GM23338 (cell line): ENCODE data around the gene PTP4A2.

Source experiments
- EZH2 ChIP-seq: fragments of 200-600 bp; sonication (generic); IDR thresholded peaks from one replicate; pipeline ENCODE4 v1.8.0; 2017; ENCODE audit warnings: antibody characterized with exemption, mild to moderate bottlenecking, low read depth; ENCODE audit not compliant: unreplicated experiment
- POLR2AphosphoS5 ChIP-seq: IDR thresholded peaks from 2 replicates; pipeline ENCODE4 v1.6.1; 2016; ENCODE audit warnings: antibody characterized with exemption, low read depth
- STAT1 ChIP-seq: IDR thresholded peaks from one replicate; pipeline ENCODE4 v1.6.1; 2016; ENCODE audit warnings: antibody characterized with exemption; ENCODE audit not compliant: unreplicated experiment
- ZNF331 ChIP-seq: fragments of 250-450 bp; sonication (Bioruptor Pico); IDR thresholded peaks from 2 replicates; pipeline ENCODE4 v1.5.0; 2020; ENCODE audit warnings: low read depth, mild to moderate bottlenecking, moderate library complexity
- TF ChIP-seq, protein P1 (sequence below), 2 experiments: fragments of 200-600 bp in 1 of 2; sonication (generic) in 1 of 2; conservative IDR thresholded peaks; 2 replicates each; pipeline versions ENCODE4 v1.5.1 to v1.6.1; 2016 to 2017; ENCODE audit warnings: antibody characterized with exemption in 2 of 2, low read depth in 2 of 2, mild to moderate bottlenecking in 2 of 2, moderate library complexity in 1 of 2
- TF ChIP-seq, protein P2 (sequence below): IDR thresholded peaks from 2 replicates; pipeline ENCODE4 v1.6.1; 2016; ENCODE audit warnings: antibody characterized with exemption
- TF ChIP-seq, protein P3 (sequence below): IDR thresholded peaks from one replicate; pipeline ENCODE4 v1.6.1; 2018; ENCODE audit warnings: antibody characterized with exemption; ENCODE audit not compliant: unreplicated experiment

DNA sequence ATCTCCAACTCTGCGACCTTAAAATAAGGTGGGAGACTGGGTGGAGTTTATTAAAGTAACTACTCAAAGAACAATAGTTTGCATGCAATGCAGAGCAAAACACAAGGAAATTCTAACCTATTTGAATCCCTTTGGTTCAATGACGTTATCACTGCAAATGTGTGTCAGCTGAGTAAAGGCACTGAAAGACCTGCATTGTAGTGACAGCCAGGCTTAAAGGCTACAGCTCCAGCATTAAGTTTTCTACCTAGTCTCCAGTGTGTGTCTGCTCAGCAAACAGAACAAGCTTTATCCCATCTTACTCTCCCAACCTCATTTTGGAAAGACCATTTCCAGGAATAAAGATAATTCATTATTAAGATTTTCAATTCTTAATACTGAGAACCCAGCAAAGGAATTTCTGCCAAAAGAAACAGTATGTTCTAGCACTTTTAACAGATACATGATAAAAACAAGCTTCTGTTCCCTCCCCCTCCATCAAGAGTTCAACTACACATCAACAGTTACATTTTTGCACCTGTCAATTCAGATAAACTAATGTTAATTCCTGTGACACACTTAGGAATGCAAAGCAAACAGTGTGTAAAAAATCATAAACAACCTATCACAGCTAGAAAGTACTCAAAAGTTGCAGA is 14.2 kb downstream of the PTP4A2 start:
- TF ChIP-seq, protein P1, sequence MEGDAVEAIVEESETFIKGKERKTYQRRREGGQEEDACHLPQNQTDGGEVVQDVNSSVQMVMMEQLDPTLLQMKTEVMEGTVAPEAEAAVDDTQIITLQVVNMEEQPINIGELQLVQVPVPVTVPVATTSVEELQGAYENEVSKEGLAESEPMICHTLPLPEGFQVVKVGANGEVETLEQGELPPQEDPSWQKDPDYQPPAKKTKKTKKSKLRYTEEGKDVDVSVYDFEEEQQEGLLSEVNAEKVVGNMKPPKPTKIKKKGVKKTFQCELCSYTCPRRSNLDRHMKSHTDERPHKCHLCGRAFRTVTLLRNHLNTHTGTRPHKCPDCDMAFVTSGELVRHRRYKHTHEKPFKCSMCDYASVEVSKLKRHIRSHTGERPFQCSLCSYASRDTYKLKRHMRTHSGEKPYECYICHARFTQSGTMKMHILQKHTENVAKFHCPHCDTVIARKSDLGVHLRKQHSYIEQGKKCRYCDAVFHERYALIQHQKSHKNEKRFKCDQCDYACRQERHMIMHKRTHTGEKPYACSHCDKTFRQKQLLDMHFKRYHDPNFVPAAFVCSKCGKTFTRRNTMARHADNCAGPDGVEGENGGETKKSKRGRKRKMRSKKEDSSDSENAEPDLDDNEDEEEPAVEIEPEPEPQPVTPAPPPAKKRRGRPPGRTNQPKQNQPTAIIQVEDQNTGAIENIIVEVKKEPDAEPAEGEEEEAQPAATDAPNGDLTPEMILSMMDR (conservative IDR thresholded peaks at IDR 0.05; ENCODE audit: low read depth in 2 of 2): no peak
- TF ChIP-seq, protein P2, sequence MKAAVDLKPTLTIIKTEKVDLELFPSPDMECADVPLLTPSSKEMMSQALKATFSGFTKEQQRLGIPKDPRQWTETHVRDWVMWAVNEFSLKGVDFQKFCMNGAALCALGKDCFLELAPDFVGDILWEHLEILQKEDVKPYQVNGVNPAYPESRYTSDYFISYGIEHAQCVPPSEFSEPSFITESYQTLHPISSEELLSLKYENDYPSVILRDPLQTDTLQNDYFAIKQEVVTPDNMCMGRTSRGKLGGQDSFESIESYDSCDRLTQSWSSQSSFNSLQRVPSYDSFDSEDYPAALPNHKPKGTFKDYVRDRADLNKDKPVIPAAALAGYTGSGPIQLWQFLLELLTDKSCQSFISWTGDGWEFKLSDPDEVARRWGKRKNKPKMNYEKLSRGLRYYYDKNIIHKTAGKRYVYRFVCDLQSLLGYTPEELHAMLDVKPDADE: no peak
- TF ChIP-seq EZH2 (no peak), POLR2AphosphoS5 (no peak), STAT1 (no peak), ZNF331 (CRISPR knock-in tag) (no peak)
- TF ChIP-seq, protein P3, sequence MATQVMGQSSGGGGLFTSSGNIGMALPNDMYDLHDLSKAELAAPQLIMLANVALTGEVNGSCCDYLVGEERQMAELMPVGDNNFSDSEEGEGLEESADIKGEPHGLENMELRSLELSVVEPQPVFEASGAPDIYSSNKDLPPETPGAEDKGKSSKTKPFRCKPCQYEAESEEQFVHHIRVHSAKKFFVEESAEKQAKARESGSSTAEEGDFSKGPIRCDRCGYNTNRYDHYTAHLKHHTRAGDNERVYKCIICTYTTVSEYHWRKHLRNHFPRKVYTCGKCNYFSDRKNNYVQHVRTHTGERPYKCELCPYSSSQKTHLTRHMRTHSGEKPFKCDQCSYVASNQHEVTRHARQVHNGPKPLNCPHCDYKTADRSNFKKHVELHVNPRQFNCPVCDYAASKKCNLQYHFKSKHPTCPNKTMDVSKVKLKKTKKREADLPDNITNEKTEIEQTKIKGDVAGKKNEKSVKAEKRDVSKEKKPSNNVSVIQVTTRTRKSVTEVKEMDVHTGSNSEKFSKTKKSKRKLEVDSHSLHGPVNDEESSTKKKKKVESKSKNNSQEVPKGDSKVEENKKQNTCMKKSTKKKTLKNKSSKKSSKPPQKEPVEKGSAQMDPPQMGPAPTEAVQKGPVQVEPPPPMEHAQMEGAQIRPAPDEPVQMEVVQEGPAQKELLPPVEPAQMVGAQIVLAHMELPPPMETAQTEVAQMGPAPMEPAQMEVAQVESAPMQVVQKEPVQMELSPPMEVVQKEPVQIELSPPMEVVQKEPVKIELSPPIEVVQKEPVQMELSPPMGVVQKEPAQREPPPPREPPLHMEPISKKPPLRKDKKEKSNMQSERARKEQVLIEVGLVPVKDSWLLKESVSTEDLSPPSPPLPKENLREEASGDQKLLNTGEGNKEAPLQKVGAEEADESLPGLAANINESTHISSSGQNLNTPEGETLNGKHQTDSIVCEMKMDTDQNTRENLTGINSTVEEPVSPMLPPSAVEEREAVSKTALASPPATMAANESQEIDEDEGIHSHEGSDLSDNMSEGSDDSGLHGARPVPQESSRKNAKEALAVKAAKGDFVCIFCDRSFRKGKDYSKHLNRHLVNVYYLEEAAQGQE: no peak
